Stomach (tissue), 4 donors: ENCODE results near the gene TMEM132E.

Experiments
- POLR2A ChIP-seq, 4 donors: fragments of 450-650 bp; IDR thresholded peaks; one replicate each; pipeline ENCODE4 v1.6.1; 2016; ENCODE audit warnings: antibody characterized with exemption in 4 of 4, control low read depth in 2 of 4, mild to moderate bottlenecking in 1 of 4, moderate library complexity in 1 of 4
- POLR2AphosphoS5 ChIP-seq, 3 donors: sonication (generic); formaldehyde crosslinking; IDR thresholded peaks; one replicate each; pipeline ENCODE4 v1.6.1; 2016; ENCODE audit warnings: antibody characterized with exemption in 3 of 3
- TF ChIP-seq, protein P1 (sequence below), 7 experiments: fragments of 450-650 bp in 4 of 7; fragments of 200-600 bp in 3 of 7; sonication (generic) in 3 of 7; IDR thresholded peaks; one replicate each; pipeline ENCODE4 v1.5.1; 2016 to 2019; ENCODE audit warnings: antibody characterized with exemption in 7 of 7, control low read depth in 2 of 7, mild to moderate bottlenecking in 1 of 7

DNA sequence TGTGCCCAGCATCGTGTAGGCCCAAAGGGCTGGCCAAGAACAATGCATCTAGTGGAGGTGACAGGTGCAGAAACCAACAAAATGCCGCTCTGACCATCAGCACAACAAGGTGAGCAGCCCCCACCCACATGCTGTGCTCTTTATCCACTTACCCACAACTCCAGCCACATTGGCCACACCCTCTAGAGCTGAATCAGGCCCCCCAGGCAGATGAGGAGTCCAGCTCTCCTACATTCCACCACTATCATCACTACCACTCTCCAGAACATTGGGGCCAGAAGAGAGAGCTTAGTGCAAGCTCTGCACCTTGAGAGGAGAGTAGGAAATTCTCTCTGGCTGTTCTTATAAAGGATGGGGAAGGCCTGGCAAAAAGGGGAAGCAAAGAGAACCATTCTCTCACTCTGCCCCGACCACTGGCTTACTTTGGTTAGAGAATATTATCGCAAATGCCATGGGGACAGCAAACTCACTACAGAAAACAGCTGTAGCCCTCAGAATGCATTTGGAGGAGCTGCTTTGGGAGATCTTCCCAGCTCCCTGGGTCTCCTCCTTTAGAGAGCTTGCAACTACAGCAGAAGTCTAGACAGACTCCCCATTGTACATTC, 75.0 kb downstream of the TMEM132E start:
- TF ChIP-seq, protein P1, sequence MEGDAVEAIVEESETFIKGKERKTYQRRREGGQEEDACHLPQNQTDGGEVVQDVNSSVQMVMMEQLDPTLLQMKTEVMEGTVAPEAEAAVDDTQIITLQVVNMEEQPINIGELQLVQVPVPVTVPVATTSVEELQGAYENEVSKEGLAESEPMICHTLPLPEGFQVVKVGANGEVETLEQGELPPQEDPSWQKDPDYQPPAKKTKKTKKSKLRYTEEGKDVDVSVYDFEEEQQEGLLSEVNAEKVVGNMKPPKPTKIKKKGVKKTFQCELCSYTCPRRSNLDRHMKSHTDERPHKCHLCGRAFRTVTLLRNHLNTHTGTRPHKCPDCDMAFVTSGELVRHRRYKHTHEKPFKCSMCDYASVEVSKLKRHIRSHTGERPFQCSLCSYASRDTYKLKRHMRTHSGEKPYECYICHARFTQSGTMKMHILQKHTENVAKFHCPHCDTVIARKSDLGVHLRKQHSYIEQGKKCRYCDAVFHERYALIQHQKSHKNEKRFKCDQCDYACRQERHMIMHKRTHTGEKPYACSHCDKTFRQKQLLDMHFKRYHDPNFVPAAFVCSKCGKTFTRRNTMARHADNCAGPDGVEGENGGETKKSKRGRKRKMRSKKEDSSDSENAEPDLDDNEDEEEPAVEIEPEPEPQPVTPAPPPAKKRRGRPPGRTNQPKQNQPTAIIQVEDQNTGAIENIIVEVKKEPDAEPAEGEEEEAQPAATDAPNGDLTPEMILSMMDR (IDR thresholded peaks at IDR 0.05), result no peak
- TF ChIP-seq POLR2AphosphoS5 (IDR thresholded peaks at IDR 0.05) (no peak), POLR2A (IDR thresholded peaks at IDR 0.05) (no peak)
